HCT116 (cell line): ENCODE measurements around the gene FSCN2. TPM values are rescaled to one million over a fixed set of nuclear protein-coding genes. Genes with fewer than 3 reads are reported as not detected.

Source experiments
- ATAC-seq: fragments of 200-7000 bp; cut with Tn5 transposase; 2 replicates; pipeline ENCODE4 v1.9.1; 2020; ENCODE audit warnings: mild to moderate bottlenecking, moderate library complexity
- BruUV-seq: library from RNA; stranded (reverse); fragments of 400-500 nt; replicated peaks from 2 replicates; lab custom pipeline; 2021; lab: Mats Ljungman, UMichigan
- CTCF ChIA-PET: fragments of 300-600 bp; sonication (Branson Sonifier 250); formaldehyde crosslinking; loops from one replicate; lab custom pipeline; 2021; ENCODE audit warnings: antibody characterized with exemption; lab: Charles Lee
- POLR2A ChIA-PET: fragments of 300-600, 350-600 bp; sonication (Branson Sonifier 250); formaldehyde crosslinking; loops from one replicate; lab custom pipeline; 2021; ENCODE audit warnings: antibody characterized with exemption; lab: Charles Lee
- RAD21 ChIA-PET, 2 experiments: fragments of 300-600 bp; sonication (Branson Sonifier 250); formaldehyde crosslinking; loops; one replicate each; lab custom pipeline; 2023; ENCODE audit warnings: low total read pairs in 2 of 2; ENCODE audit not compliant: uncharacterized antibody in 2 of 2, unreplicated experiment in 2 of 2, low non-redundant PET in 1 of 2; lab: Charles Lee
- DNase-seq: peaks from one replicate; pipeline ENCODE4 v3.0.0-alpha.2; 2010; ENCODE audit warnings: low read depth, low spot score
- H2AFZ ChIP-seq: fragments of 200-600 bp; shearing (Covaris generic), sonication (generic); 2 replicates; pipeline ENCODE4 v1.6.1; 2017; ENCODE audit warnings: low read depth, mixed run types, mixed read lengths, antibody characterized with exemption, low read length; ENCODE audit not compliant: poor library complexity, severe bottlenecking
- H3K27ac ChIP-seq: 2 replicates; pipeline ENCODE4 v1.5.1; 2012; ENCODE audit warnings: low read depth, low read length
- H3K27me3 ChIP-seq: fragments of 200-600 bp; sonication (generic); 2 replicates; pipeline ENCODE4 v1.6.1; 2016; ENCODE audit warnings: mixed run types, low read length, mixed read lengths; ENCODE audit not compliant: insufficient read depth
- H3K36me3 ChIP-seq, 2 experiments: fragments of 200-500 bp in 1 of 2; fragments of 200-600 bp in 1 of 2; sonication (Bioruptor generic) in 1 of 2; sonication (generic) in 1 of 2; 2 replicates each; pipeline versions ENCODE4 v1.5.1 to v1.6.1; 2014 to 2016; ENCODE audit warnings: low read length in 2 of 2, inconsistent platforms in 1 of 2, mixed read lengths in 1 of 2, mixed run types in 1 of 2; ENCODE audit not compliant: insufficient read depth in 2 of 2, control insufficient read depth in 1 of 2
- H3K4me1 ChIP-seq, 2 experiments: fragments of 200-600 bp in 1 of 2; sonication (generic) in 1 of 2; 2 replicates each; pipeline versions ENCODE4 v1.5.1 to v1.6.1; 2012 to 2017; ENCODE audit warnings: low read length in 2 of 2, inconsistent platforms in 1 of 2, mild to moderate bottlenecking in 1 of 2, mixed read lengths in 1 of 2, mixed run types in 1 of 2, moderate library complexity in 1 of 2; ENCODE audit not compliant: insufficient read depth in 2 of 2, control insufficient read depth in 1 of 2
- H3K4me2 ChIP-seq: fragments of 200-600 bp; sonication (generic); 2 replicates; pipeline ENCODE4 v1.6.1; 2017; ENCODE audit warnings: mixed run types, low read length, mixed read lengths
- H3K4me3 ChIP-seq, 2 experiments: fragments of 200-600 bp in 1 of 2; sonication (generic) in 1 of 2; replicated peaks in 1 of 2; 2 replicates each; pipeline ENCODE4 v1.5.1; 2011 to 2016; ENCODE audit warnings: low read length in 2 of 2, control low read depth in 1 of 2, low read depth in 1 of 2, mild to moderate bottlenecking in 1 of 2, mixed read lengths in 1 of 2, mixed run types in 1 of 2
- H3K79me2 ChIP-seq: fragments of 200-600 bp; sonication (generic); 2 replicates; pipeline ENCODE4 v1.6.1; 2017; ENCODE audit warnings: mild to moderate bottlenecking, mixed run types, low read length, moderate library complexity, mixed read lengths; ENCODE audit not compliant: insufficient read depth
- H3K9ac ChIP-seq: fragments of 200-600 bp; sonication (generic); 2 replicates; pipeline ENCODE4 v1.6.1; 2016; ENCODE audit warnings: low read length, mixed read lengths
- H3K9me2 ChIP-seq: fragments of 200-600 bp; sonication (generic), shearing (Covaris generic); 2 replicates; pipeline ENCODE4 v1.6.1; 2017; ENCODE audit warnings: mixed run types, mild to moderate bottlenecking, moderate library complexity; ENCODE audit not compliant: insufficient read depth
- H3K9me3 ChIP-seq, 2 experiments: fragments of 200-500 bp in 1 of 2; fragments of 200-600 bp in 1 of 2; sonication (Bioruptor generic) in 1 of 2; sonication (generic) in 1 of 2; 2 replicates each; pipeline ENCODE4 v1.6.1; 2014 to 2017; ENCODE audit warnings: low read length in 2 of 2, mixed read lengths in 2 of 2, inconsistent platforms in 1 of 2, low read depth in 1 of 2, mild to moderate bottlenecking in 1 of 2, mixed run types in 1 of 2, moderate library complexity in 1 of 2; ENCODE audit not compliant: control insufficient read depth in 1 of 2, insufficient read depth in 1 of 2
- H4K20me1 ChIP-seq: fragments of 200-600 bp; sonication (generic), shearing (Covaris generic); 2 replicates; pipeline ENCODE4 v1.6.1; 2017; ENCODE audit warnings: mixed run types, mild to moderate bottlenecking, moderate library complexity; ENCODE audit not compliant: insufficient read depth
- CBX3 ChIP-seq: IDR thresholded peaks from 2 replicates; pipeline ENCODE4 v1.6.1; 2012; ENCODE audit warnings: low read depth
- CEBPB ChIP-seq: IDR thresholded peaks from 2 replicates; pipeline ENCODE4 v1.6.1; 2012; ENCODE audit warnings: low read depth
- ELF1 ChIP-seq: IDR thresholded peaks from 2 replicates; pipeline ENCODE4 v1.6.1; 2012; ENCODE audit warnings: low read depth, borderline replicate concordance
- EZH2 ChIP-seq: fragments of 200-600 bp; sonication (generic); IDR thresholded peaks from 2 replicates; pipeline ENCODE4 v1.6.1; 2017; ENCODE audit warnings: antibody characterized with exemption, mixed run types
- EZH2phosphoT487 ChIP-seq: fragments of 200-600 bp; IDR thresholded peaks from 2 replicates; pipeline ENCODE4 v1.6.1; 2018; ENCODE audit warnings: antibody characterized with exemption, borderline replicate concordance
- FOSL1 ChIP-seq: IDR thresholded peaks from 2 replicates; pipeline ENCODE4 v1.6.1; 2012; ENCODE audit warnings: low read depth
- JUND ChIP-seq: IDR thresholded peaks from 2 replicates; pipeline ENCODE4 v1.6.1; 2012
- MAX ChIP-seq: IDR thresholded peaks from 2 replicates; pipeline ENCODE4 v1.6.1; 2012
- POLR2A ChIP-seq: IDR thresholded peaks from 2 replicates; pipeline ENCODE4 v1.7.0; 2011; ENCODE audit warnings: borderline replicate concordance; ENCODE audit not compliant: insufficient read depth, insufficient read length; ENCODE audit errors: extremely low read depth
- RAD21 ChIP-seq: IDR thresholded peaks from 2 replicates; pipeline ENCODE4 v1.6.1; 2012; ENCODE audit warnings: low read depth, mild to moderate bottlenecking
- REST ChIP-seq: IDR thresholded peaks from 2 replicates; pipeline ENCODE4 v1.6.1; 2012; ENCODE audit warnings: low read depth
- SIN3A ChIP-seq: IDR thresholded peaks from 2 replicates; pipeline ENCODE4 v1.6.1; 2012; ENCODE audit warnings: low read depth
- SP1 ChIP-seq: IDR thresholded peaks from 2 replicates; pipeline ENCODE4 v1.6.1; 2012; ENCODE audit warnings: low read depth
- SRF ChIP-seq: IDR thresholded peaks from 2 replicates; pipeline ENCODE4 v1.6.1; 2012; ENCODE audit warnings: low read depth
- YY1 ChIP-seq: IDR thresholded peaks from 2 replicates; pipeline ENCODE4 v1.6.1; 2011; ENCODE audit warnings: low read length, low read depth, moderate library complexity, mild to moderate bottlenecking; ENCODE audit not compliant: insufficient replicate concordance; ENCODE audit errors: extremely low read depth
- ZBTB33 ChIP-seq: IDR thresholded peaks from 2 replicates; pipeline ENCODE4 v1.6.1; 2011; ENCODE audit warnings: mild to moderate bottlenecking, low read length, moderate library complexity; ENCODE audit not compliant: insufficient replicate concordance; ENCODE audit errors: extremely low read depth
- ZFX ChIP-seq: fragments of 450-650 bp; IDR thresholded peaks from 2 replicates; pipeline ENCODE4 v1.6.1; 2017
- intact Hi-C: fragments of 100-400 bp; cut with micrococcal nuclease; formaldehyde crosslinking; loops from 2 replicates; pipeline ENCODE4 v1.10.0; 2022
- total RNA-seq: library from RNA; stranded (reverse); gene quantifications from one replicate; pipeline ENCODE4 v1.2.1, GENCODE V29; 2021; ENCODE audit not compliant: unreplicated experiment

FSCN2 gene
- total RNA-seq, 1 experiment from 2014 or later = 10.1 TPM

GRCh38 chr17:81492202-81492601 lies 36.0 kb upstream of the FSCN2 start:
- Histone ChIP-seq H3K27me3 (no peaks in the 10 kb centered on the region), H3K4me1 (peaks cover 19 to 53% of the 10 kb centered on the region in 2 experiments), H3K4me2 (no peak overlapping the region), H3K9me3 (no peaks in the 10 kb centered on the region), H3K9ac (no peak overlapping the region), H4K20me1 (no peaks in the 10 kb centered on the region), H3K79me2 (no peaks in the 10 kb centered on the region; the same call in 1 of the 2 replicates), H3K36me3 (no peaks in the 10 kb centered on the region), H3K4me3 (no peak overlapping the region), H3K9me2 (no peaks in the 10 kb centered on the region), H2AFZ (no peak overlapping the region), H3K27ac (no peak overlapping the region)
- no TSS peak for BruUV-seq
- ChIA-PET POLR2A (interaction anchor here (1.0 to 3.5 kb wide), 5 partner anchors 15 to 60 kb away, joined by 3 to 20 read pairs (median 5); partner anchors contain the start of genes ACTG1 and FAAP100), RAD21 (no interaction called here), CTCF (no interaction called here)
- ATAC-seq (no peak), DNase-seq (no peak)
- TF ChIP-seq EZH2 = no peak
- no peak for TF ChIP-seq POLR2A
- TF ChIP-seq YY1 = no peak
- no peak for TF ChIP-seq SRF
- no peak for TF ChIP-seq RAD21
- no peak for TF ChIP-seq SP1
- no peak for TF ChIP-seq CEBPB
- no peak for TF ChIP-seq SIN3A
- no peak for TF ChIP-seq JUND
- no peak for TF ChIP-seq ZFX
- no peak for TF ChIP-seq CBX3
- no peak for TF ChIP-seq REST
- no peak for TF ChIP-seq MAX
- no peak for TF ChIP-seq EZH2phosphoT487
- TF ChIP-seq ELF1 = no peak
- TF ChIP-seq ZBTB33 = no peak
- no peak for TF ChIP-seq FOSL1
- intact Hi-C loops = no loop called here
